Left ventricle myocardium inferior (tissue), 1 donor: Measurements from ENCODE around the gene RAB43. TPM values are rescaled to one million over a fixed set of nuclear protein-coding genes. Genes with fewer than 3 reads are reported as not detected.

ENCODE experiments used
- DNase-seq: peaks from one replicate; pipeline ENCODE4 v3.0.0-alpha.2; 2020
- H3K27ac ChIP-seq: fragments of 200-600 bp; replicated peaks from 2 replicates; pipeline ENCODE4 v1.8.0; 2021
- H3K27me3 ChIP-seq: fragments of 200-600 bp; 2 replicates; pipeline ENCODE4 v1.8.0; 2021; ENCODE audit warnings: low read depth
- H3K36me3 ChIP-seq: fragments of 200-600 bp; 2 replicates; pipeline ENCODE4 v1.8.0; 2021
- H3K4me1 ChIP-seq: fragments of 200-600 bp; 2 replicates; pipeline ENCODE4 v1.8.0; 2021
- H3K4me3 ChIP-seq: fragments of 200-600 bp; 2 replicates; pipeline ENCODE4 v1.8.0; 2021; ENCODE audit warnings: mild to moderate bottlenecking, moderate library complexity
- H3K9me3 ChIP-seq: fragments of 200-600 bp; replicated peaks from 2 replicates; pipeline ENCODE4 v1.8.0; 2021
- CTCF ChIP-seq: fragments of 200-600 bp; IDR thresholded peaks from 2 replicates; pipeline ENCODE4 v1.8.0; 2021; ENCODE audit warnings: antibody characterized with exemption, mild to moderate bottlenecking, borderline replicate concordance
- intact Hi-C: fragments of 100-400 bp; cut with micrococcal nuclease; formaldehyde crosslinking; loops from one replicate; pipeline ENCODE4 v1.11.0; 2022
- total RNA-seq: library from RNA; stranded (reverse); fragmentation: NEBNext Ultra II Directional; extraction: Animal tissue kit (Norgen Biotek cat#: 25700); gene quantifications from one replicate; pipeline ENCODE4 v1.2.1, GENCODE V29; 2021
- donor health status: DM: no; HTN: yes; CAD: no; lungs with severe emphysema.

RAB43 gene
- total RNA-seq, 1 donor from 2014 or later: 3.3 TPM

- Histone ChIP-seq H3K27me3 (no peaks in the 10 kb centered on the region), H3K4me1 (peaks cover 4% of the 10 kb centered on the region), H3K4me3 (no peak overlapping the region), H3K36me3 (peaks cover 98% of the 10 kb centered on the region), H3K9me3 (no peaks in the 10 kb centered on the region), H3K27ac (no peak overlapping the region)
- DNase-seq: no peak
- intact Hi-C loops: no loop called here
- TF ChIP-seq CTCF: no peak
Measured at GRCh38 chr3:129132097-129132866, 10.7 kb upstream of the RAB43 start.

- DNase-seq: no peak
- Histone ChIP-seq H3K4me1 (peaks cover 4% of the 10 kb centered on the region), H3K4me3 (no peak overlapping the region), H3K27ac (no peak overlapping the region), H3K27me3 (no peaks in the 10 kb centered on the region), H3K9me3 (no peaks in the 10 kb centered on the region), H3K36me3 (peaks cover 95% of the 10 kb centered on the region)
- intact Hi-C loops: no loop called here
- no peak for TF ChIP-seq CTCF
Measured at GRCh38 chr3:129131465-129132088, 10.0 kb upstream of the RAB43 start.

- no peak for DNase-seq
- no peaks in the 10 kb centered on the region for H3K27me3 ChIP-seq
- peaks cover 83% of the 10 kb centered on the region for H3K36me3 ChIP-seq
- H3K4me1 ChIP-seq: peaks cover 4% of the 10 kb centered on the region
- H3K9me3 ChIP-seq: no peaks in the 10 kb centered on the region
- intact Hi-C loops: no loop called here
- H3K27ac ChIP-seq: no peak overlapping the region
- H3K4me3 ChIP-seq: no peak overlapping the region
- TF ChIP-seq CTCF: no peak
Measured at GRCh38 chr3:129130291-129130813, 8.7 kb upstream of the RAB43 start.

GRCh38 chr3:129128357-129129155 lies 7.0 kb upstream of the RAB43 start:
- H3K36me3 ChIP-seq: peaks cover 65% of the 10 kb centered on the region
- H3K4me3 ChIP-seq: no peak overlapping the region
- no peaks in the 10 kb centered on the region for H3K9me3 ChIP-seq
- no peak overlapping the region for H3K27ac ChIP-seq
- peaks cover 4% of the 10 kb centered on the region for H3K4me1 ChIP-seq
- DNase-seq: no peak
- no peak for TF ChIP-seq CTCF
- intact Hi-C loops: no loop called here
- H3K27me3 ChIP-seq: no peaks in the 10 kb centered on the region

- Histone ChIP-seq H3K4me1 (peaks cover 2% of the 10 kb centered on the region), H3K9me3 (no peaks in the 10 kb centered on the region), H3K36me3 (peaks cover 48% of the 10 kb centered on the region), H3K4me3 (no peak overlapping the region), H3K27me3 (no peaks in the 10 kb centered on the region), H3K27ac (no peak overlapping the region)
- TF ChIP-seq CTCF: no peak
- DNase-seq: no peak
- intact Hi-C loops: no loop called here
Measured at GRCh38 chr3:129126726-129127280, 5.2 kb upstream of the RAB43 start.
